ENCODE data around the gene CHL1.

Gene CHL1

DNA sequence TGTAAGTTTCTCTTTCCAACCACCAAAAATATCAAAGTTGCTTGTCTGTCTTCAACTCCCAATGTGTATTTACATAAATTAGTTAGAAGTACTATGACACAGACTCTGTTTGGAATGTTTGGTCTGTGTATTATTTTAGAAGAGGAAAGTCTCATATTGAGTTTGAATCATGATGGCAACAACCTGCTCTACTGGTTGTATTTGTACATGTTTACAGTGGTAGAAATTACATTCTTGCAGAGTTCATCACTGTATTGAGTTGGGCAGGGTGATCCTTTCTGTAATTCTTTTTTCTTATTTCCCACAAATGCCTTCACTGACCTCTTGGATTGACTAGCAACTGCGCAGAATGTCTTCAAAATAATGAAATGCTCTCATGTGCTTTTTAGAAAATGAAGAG is 149.6 kb downstream of the CHL1 start:
- peaks cover 8% of the 10 kb centered on the region; the same call in 1 of the 2 replicates for H3K36me3 ChIP-seq (ENCODE audit: insufficient read depth, low read length)
- no peaks in the 10 kb centered on the region for H3K27me3 ChIP-seq (ENCODE audit: insufficient read depth, low read length)
- no peaks in the 10 kb centered on the region for H3K79me2 ChIP-seq (ENCODE audit: insufficient read depth, low read length)
- no peaks in the 10 kb centered on the region for H3K9me3 ChIP-seq (ENCODE audit: low read length)
- no peaks in the 10 kb centered on the region for H4K20me1 ChIP-seq (ENCODE audit: insufficient read depth, low read length)
- H3K27ac ChIP-seq (ENCODE audit: low read depth, low read length, poor library complexity, severe bottlenecking), result no peak overlapping the region
- H3K4me2 ChIP-seq (ENCODE audit: low read length), result no peak overlapping the region
- H2AFZ ChIP-seq (ENCODE audit: low read length), result no peak overlapping the region
- H3K4me3 ChIP-seq (ENCODE audit: low read depth, low read length, poor library complexity, severe bottlenecking), result no peak overlapping the region
- H3K9me2 ChIP-seq (ENCODE audit: low read depth, low read length), result no peaks in the 10 kb centered on the region
- no peak overlapping the region for H3K9ac ChIP-seq (ENCODE audit: low read length)
- peaks cover 7% of the 10 kb centered on the region for H3K4me1 ChIP-seq (ENCODE audit: insufficient read depth, low read length, severe bottlenecking)
- TF ChIP-seq, protein P1, sequence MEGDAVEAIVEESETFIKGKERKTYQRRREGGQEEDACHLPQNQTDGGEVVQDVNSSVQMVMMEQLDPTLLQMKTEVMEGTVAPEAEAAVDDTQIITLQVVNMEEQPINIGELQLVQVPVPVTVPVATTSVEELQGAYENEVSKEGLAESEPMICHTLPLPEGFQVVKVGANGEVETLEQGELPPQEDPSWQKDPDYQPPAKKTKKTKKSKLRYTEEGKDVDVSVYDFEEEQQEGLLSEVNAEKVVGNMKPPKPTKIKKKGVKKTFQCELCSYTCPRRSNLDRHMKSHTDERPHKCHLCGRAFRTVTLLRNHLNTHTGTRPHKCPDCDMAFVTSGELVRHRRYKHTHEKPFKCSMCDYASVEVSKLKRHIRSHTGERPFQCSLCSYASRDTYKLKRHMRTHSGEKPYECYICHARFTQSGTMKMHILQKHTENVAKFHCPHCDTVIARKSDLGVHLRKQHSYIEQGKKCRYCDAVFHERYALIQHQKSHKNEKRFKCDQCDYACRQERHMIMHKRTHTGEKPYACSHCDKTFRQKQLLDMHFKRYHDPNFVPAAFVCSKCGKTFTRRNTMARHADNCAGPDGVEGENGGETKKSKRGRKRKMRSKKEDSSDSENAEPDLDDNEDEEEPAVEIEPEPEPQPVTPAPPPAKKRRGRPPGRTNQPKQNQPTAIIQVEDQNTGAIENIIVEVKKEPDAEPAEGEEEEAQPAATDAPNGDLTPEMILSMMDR (IDR thresholded peaks at IDR 0.05; ENCODE audit: low read length), result no peak
- TF ChIP-seq EZH2 (IDR thresholded peaks at IDR 0.05; ENCODE audit: borderline replicate concordance, low read length), result no peak
- H3F3A ChIP-seq (ENCODE audit: insufficient read depth, low read length), result no peaks in the 10 kb centered on the region

GRCh38 chr3:347581-347980 is 151.0 kb downstream of the CHL1 start:
- H3K9ac ChIP-seq (ENCODE audit: low read length), result no peak overlapping the region
- no peak overlapping the region for H3K4me2 ChIP-seq (ENCODE audit: low read length)
- no peaks in the 10 kb centered on the region for H4K20me1 ChIP-seq (ENCODE audit: insufficient read depth, low read length)
- H3K27me3 ChIP-seq (ENCODE audit: insufficient read depth, low read length), result no peaks in the 10 kb centered on the region
- no peaks in the 10 kb centered on the region for H3F3A ChIP-seq (ENCODE audit: insufficient read depth, low read length)
- H3K9me2 ChIP-seq (ENCODE audit: low read depth, low read length), result no peaks in the 10 kb centered on the region
- no peak overlapping the region for H2AFZ ChIP-seq (ENCODE audit: low read length)
- H3K9me3 ChIP-seq (ENCODE audit: low read length), result no peaks in the 10 kb centered on the region
- peaks cover 8% of the 10 kb centered on the region; the same call in 1 of the 2 replicates for H3K36me3 ChIP-seq (ENCODE audit: insufficient read depth, low read length)
- H3K4me3 ChIP-seq (ENCODE audit: low read depth, low read length, poor library complexity, severe bottlenecking), result no peak overlapping the region
- H3K27ac ChIP-seq (ENCODE audit: low read depth, low read length, poor library complexity, severe bottlenecking), result no peak overlapping the region
- H3K79me2 ChIP-seq (ENCODE audit: insufficient read depth, low read length), result no peaks in the 10 kb centered on the region
- TF ChIP-seq EZH2 (IDR thresholded peaks at IDR 0.05; ENCODE audit: borderline replicate concordance, low read length), result no peak
- TF ChIP-seq, protein P1 (IDR thresholded peaks at IDR 0.05; ENCODE audit: low read length), result no peak
- peaks cover 7% of the 10 kb centered on the region for H3K4me1 ChIP-seq (ENCODE audit: insufficient read depth, low read length, severe bottlenecking)

DNA sequence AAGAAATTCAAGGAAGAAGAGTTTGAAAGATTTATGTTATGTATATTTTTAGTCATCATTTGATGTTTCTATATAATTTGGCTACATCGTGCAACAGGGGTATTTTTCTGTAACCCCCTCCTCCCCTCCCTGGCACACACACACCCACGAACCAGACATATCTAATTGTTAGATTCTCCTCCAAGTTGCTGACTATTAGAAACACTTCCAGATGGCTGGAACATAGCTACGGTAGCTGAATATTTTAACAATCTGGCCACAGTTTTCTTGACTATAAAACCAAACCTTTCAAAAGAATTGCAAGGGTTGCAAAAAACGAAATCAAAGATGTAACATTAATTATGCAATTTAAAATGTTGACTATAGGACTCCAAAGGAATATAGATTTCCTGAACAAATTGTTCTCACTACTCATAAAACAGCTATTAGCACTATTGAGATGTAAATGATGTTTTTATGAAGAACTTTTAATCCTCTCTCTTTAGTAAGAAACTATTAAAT is 154.4 kb downstream of the CHL1 start:
- H3K4me1 ChIP-seq (ENCODE audit: insufficient read depth, low read length, severe bottlenecking), result peaks cover 36% of the 10 kb centered on the region
- no peak overlapping the region for H3K9ac ChIP-seq (ENCODE audit: low read length)
- H3F3A ChIP-seq (ENCODE audit: insufficient read depth, low read length), result no peaks in the 10 kb centered on the region
- H3K36me3 ChIP-seq (ENCODE audit: insufficient read depth, low read length), result peaks cover 4% of the 10 kb centered on the region; the same call in 1 of the 2 replicates
- no peak overlapping the region for H3K27ac ChIP-seq (ENCODE audit: low read depth, low read length, poor library complexity, severe bottlenecking)
- H3K4me3 ChIP-seq (ENCODE audit: low read depth, low read length, poor library complexity, severe bottlenecking), result no peak overlapping the region
- no peak for TF ChIP-seq EZH2 (IDR thresholded peaks at IDR 0.05; ENCODE audit: borderline replicate concordance, low read length)
- TF ChIP-seq, protein P1 (IDR thresholded peaks at IDR 0.05; ENCODE audit: low read length), result no peak
- H3K4me2 ChIP-seq (ENCODE audit: low read length), result no peak overlapping the region
- H2AFZ ChIP-seq (ENCODE audit: low read length), result no peak overlapping the region
- no peaks in the 10 kb centered on the region for H3K9me3 ChIP-seq (ENCODE audit: low read length)
- H3K9me2 ChIP-seq (ENCODE audit: low read depth, low read length), result no peaks in the 10 kb centered on the region
- no peaks in the 10 kb centered on the region for H4K20me1 ChIP-seq (ENCODE audit: insufficient read depth, low read length)
- H3K79me2 ChIP-seq (ENCODE audit: insufficient read depth, low read length), result no peaks in the 10 kb centered on the region
- H3K27me3 ChIP-seq (ENCODE audit: insufficient read depth, low read length), result no peaks in the 10 kb centered on the region
